ENCODE data around the gene OLFM1. TPM values are rescaled to one million over a fixed set of nuclear protein-coding genes. Genes with fewer than 3 reads are reported as not detected.

The OLFM1 gene
- total and polyA plus RNA-seq, 9 of the 15 experiments (the other 6 are each of a cell fraction or from before 2014, with no cell fraction given), result not detected

DNA sequence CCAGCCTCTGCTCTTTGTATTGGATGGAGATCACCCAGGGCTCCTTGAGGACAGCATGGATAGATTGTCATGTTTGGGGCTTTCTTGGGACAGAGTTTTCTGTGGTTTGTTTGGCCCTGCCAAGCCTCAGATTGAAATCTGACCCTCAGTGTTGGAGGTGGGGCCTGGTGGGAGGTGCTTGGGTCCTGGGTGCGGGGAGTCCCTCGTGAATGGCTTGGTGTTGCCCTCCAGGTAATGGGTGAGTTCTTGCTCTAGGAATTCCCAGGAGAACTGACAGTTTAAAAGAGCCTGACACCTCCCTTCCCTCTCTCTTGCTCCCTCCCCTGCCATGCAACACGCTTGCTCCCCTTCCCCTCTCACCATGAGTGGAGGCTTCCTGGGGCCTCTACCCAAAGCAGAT lies 48.6 kb upstream of the OLFM1 start:
- no peaks in the 10 kb centered on the region for H3K9me3 ChIP-seq (replicated peaks; ENCODE audit: control insufficient read depth, insufficient read depth, low read depth, low read length)
- 0% methylated on average over 3 of the region's 3 CpGs for WGBS (ENCODE audit: insufficient coverage, low coverage, missing lambda C conversion rate)
- TF ChIP-seq, protein P1, sequence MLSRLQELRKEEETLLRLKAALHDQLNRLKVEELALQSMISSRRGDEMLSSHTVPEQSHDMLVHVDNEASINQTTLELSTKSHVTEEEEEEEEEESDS (CRISPR knock-in tag; IDR thresholded peaks at IDR 0.05), result no peak
- no peak for TF ChIP-seq ZNF639 (CRISPR knock-in tag; conservative IDR thresholded peaks at IDR 0.05 in 1 of 2, IDR thresholded peaks at IDR 0.05 in 1 of 2)
- TF ChIP-seq, protein P2, sequence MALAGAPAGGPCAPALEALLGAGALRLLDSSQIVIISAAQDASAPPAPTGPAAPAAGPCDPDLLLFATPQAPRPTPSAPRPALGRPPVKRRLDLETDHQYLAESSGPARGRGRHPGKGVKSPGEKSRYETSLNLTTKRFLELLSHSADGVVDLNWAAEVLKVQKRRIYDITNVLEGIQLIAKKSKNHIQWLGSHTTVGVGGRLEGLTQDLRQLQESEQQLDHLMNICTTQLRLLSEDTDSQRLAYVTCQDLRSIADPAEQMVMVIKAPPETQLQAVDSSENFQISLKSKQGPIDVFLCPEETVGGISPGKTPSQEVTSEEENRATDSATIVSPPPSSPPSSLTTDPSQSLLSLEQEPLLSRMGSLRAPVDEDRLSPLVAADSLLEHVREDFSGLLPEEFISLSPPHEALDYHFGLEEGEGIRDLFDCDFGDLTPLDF (CRISPR knock-in tag; IDR thresholded peaks at IDR 0.05), result no peak
- no peak for TF ChIP-seq KLF6 (CRISPR knock-in tag; IDR thresholded peaks at IDR 0.05; ENCODE audit: borderline replicate concordance)
- no peak for TF ChIP-seq HSF4 (CRISPR knock-in tag; IDR thresholded peaks at IDR 0.05; ENCODE audit: borderline replicate concordance)
- no peak for TF ChIP-seq GTF2F1 (IDR thresholded peaks at IDR 0.05; ENCODE audit: low read depth, low read length)
- no peak for TF ChIP-seq FOXJ2 (tag; IDR thresholded peaks at IDR 0.05)
- TF ChIP-seq SP1 (CRISPR knock-in tag; IDR thresholded peaks at IDR 0.05), result no peak
- no peak for TF ChIP-seq KLF1 (tag; IDR thresholded peaks at IDR 0.05)
- TF ChIP-seq, protein P3, sequence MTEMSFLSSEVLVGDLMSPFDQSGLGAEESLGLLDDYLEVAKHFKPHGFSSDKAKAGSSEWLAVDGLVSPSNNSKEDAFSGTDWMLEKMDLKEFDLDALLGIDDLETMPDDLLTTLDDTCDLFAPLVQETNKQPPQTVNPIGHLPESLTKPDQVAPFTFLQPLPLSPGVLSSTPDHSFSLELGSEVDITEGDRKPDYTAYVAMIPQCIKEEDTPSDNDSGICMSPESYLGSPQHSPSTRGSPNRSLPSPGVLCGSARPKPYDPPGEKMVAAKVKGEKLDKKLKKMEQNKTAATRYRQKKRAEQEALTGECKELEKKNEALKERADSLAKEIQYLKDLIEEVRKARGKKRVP (CRISPR knock-in tag; IDR thresholded peaks at IDR 0.05), result no peak
- TF ChIP-seq KAT8 (IDR thresholded peaks at IDR 0.05; ENCODE audit: low read depth), result no peak
- TF ChIP-seq SMARCC2 (IDR thresholded peaks at IDR 0.05; ENCODE audit: low read depth), result no peak
- no peak for TF ChIP-seq RAD51 (IDR thresholded peaks at IDR 0.05; ENCODE audit: borderline replicate concordance, low read depth)
- TF ChIP-seq PHF20 (IDR thresholded peaks at IDR 0.05; ENCODE audit: partially characterized antibody), result no peak
- no peak for TF ChIP-seq FOXK1 (CRISPR knock-in tag; IDR thresholded peaks at IDR 0.05; ENCODE audit: borderline replicate concordance)
- in situ Hi-C loops (cut with MboI) (no loop called here), intact Hi-C loops (cut with micrococcal nuclease) (no loop called here)
- no peak for ATAC-seq
- H3K27ac ChIP-seq (ENCODE audit: extremely low read depth, low read depth, low read length), result no peak overlapping the region
- H3K4me1 ChIP-seq (replicated peaks in 1 of 2; ENCODE audit: control insufficient read depth in 2 of 2, insufficient read depth in 2 of 2, low read length in 2 of 2), result no peaks in the 10 kb centered on the region
- no peaks in the 10 kb centered on the region for H3K79me2 ChIP-seq (ENCODE audit: control insufficient read depth, insufficient read depth, low read length)
- H3K4me2 ChIP-seq (ENCODE audit: insufficient read depth, low read length), result no peak overlapping the region
- H4K20me1 ChIP-seq (replicated peaks; ENCODE audit: control insufficient read depth, insufficient read depth, low read length), result 0 out of 2 replicates have a peak, but pooled peaks cover 6% of the 10 kb centered on the region
- POLR2A ChIA-PET, result no interaction called here
- peaks cover 0 to 21% of the 10 kb centered on the region in 2 experiments; a peak in 2 of 5 replicates for H3K27me3 ChIP-seq (ENCODE audit: control insufficient read depth in 2 of 2, insufficient read depth in 2 of 2, low read length in 2 of 2)
- H2AFZ ChIP-seq (ENCODE audit: low read depth, low read length), result no peak overlapping the region
- no TSS peak for BruUV-seq (replicated peaks)
- H3K9ac ChIP-seq (ENCODE audit: insufficient read depth in 1 of 2, low read depth in 2 of 2, low read length in 2 of 2), result no peak overlapping the region
- FAIRE-seq, result no peak
- H3K36me3 ChIP-seq (ENCODE audit: control insufficient read depth, insufficient read depth, low read length), result no peaks in the 10 kb centered on the region
- no peaks in the 10 kb centered on the region for H3K9me1 ChIP-seq (ENCODE audit: control insufficient read depth, insufficient read depth, low read length)
- DNase-seq (ENCODE audit: extremely low read depth in 1 of 4, low spot score in 3 of 4), result no peak
- CTCF ChIA-PET (ENCODE audit: low intra/inter-chr PET ratio), result no interaction called here
- no peak overlapping the region for H3K4me3 ChIP-seq

All from K562 (cell line).